ENCODE data around the gene TCF4.

Gene TCF4

GRCh38 chr18:55328301-55328700, 259.7 kb downstream of the TCF4 start:
- no peak for DNase-seq (ENCODE audit: low read depth)
- no peak for TF ChIP-seq CTCF (IDR thresholded peaks at IDR 0.05; ENCODE audit: control insufficient read depth, extremely low read depth, insufficient read depth)
- no peak overlapping the region for H3K4me3 ChIP-seq (ENCODE audit: low read depth, low read length)

GRCh38 chr18:55327454-55327853, 260.5 kb downstream of the TCF4 start:
- no peak for TF ChIP-seq CTCF (IDR thresholded peaks at IDR 0.05; ENCODE audit: control insufficient read depth, extremely low read depth, insufficient read depth)
- no peak overlapping the region for H3K4me3 ChIP-seq (ENCODE audit: low read depth, low read length)
- no peak for DNase-seq (ENCODE audit: low read depth)

- no peak for TF ChIP-seq CTCF (IDR thresholded peaks at IDR 0.05; ENCODE audit: control insufficient read depth, extremely low read depth, insufficient read depth)
- no peak for DNase-seq (ENCODE audit: low read depth)
- no peak overlapping the region for H3K4me3 ChIP-seq (ENCODE audit: low read depth, low read length)
Observed at GRCh38 chr18:55326134-55326533, 261.9 kb downstream of the TCF4 start.

GRCh38 chr18:55324166-55324565, 263.8 kb downstream of the TCF4 start:
- TF ChIP-seq CTCF (IDR thresholded peaks at IDR 0.05; ENCODE audit: control insufficient read depth, extremely low read depth, insufficient read depth): no peak
- no peak overlapping the region for H3K4me3 ChIP-seq (ENCODE audit: low read depth, low read length)
- no peak for DNase-seq (ENCODE audit: low read depth)

GRCh38 chr18:55323051-55323994, 264.7 kb downstream of the TCF4 start:
- H3K4me3 ChIP-seq (ENCODE audit: low read depth, low read length): no peak overlapping the region
- DNase-seq (ENCODE audit: low read depth): no peak
- no peak for TF ChIP-seq CTCF (IDR thresholded peaks at IDR 0.05; ENCODE audit: control insufficient read depth, extremely low read depth, insufficient read depth)

- H3K4me3 ChIP-seq (ENCODE audit: low read depth, low read length): peak overlapping the region; percentile 10; the same call in 1 of the 2 replicates
- DNase-seq (ENCODE audit: low read depth): peak; percentile 4
- TF ChIP-seq CTCF (IDR thresholded peaks at IDR 0.05; ENCODE audit: control insufficient read depth, extremely low read depth, insufficient read depth): no peak
Observed at GRCh38 chr18:55322178-55322735, 265.7 kb downstream of the TCF4 start.
